ENCODE measurements around the gene SH3GL3.

Gene SH3GL3

GRCh38 chr15:83422541-83422940, 24.6 kb upstream of the SH3GL3 start:
- DNase-seq (ENCODE audit: low read depth), result no peak
- H3K4me3 ChIP-seq (ENCODE audit: control insufficient read depth, low read depth, low read length), result no peak overlapping the region
- no peak for TF ChIP-seq CTCF (IDR thresholded peaks at IDR 0.05; ENCODE audit: control insufficient read depth, insufficient read depth, low read depth, low read length, missing control alignments)

GRCh38 chr15:83424101-83424500, 23.0 kb upstream of the SH3GL3 start:
- no peak for DNase-seq (ENCODE audit: low read depth)
- TF ChIP-seq CTCF (IDR thresholded peaks at IDR 0.05; ENCODE audit: control insufficient read depth, insufficient read depth, low read depth, low read length, missing control alignments), result no peak

GRCh38 chr15:83430441-83430840, 16.7 kb upstream of the SH3GL3 start:
- H3K4me3 ChIP-seq (ENCODE audit: control insufficient read depth, low read depth, low read length), result no peak overlapping the region
- no peak for DNase-seq (ENCODE audit: low read depth)
- no peak for TF ChIP-seq CTCF (IDR thresholded peaks at IDR 0.05; ENCODE audit: control insufficient read depth, insufficient read depth, low read depth, low read length, missing control alignments)

More at GRCh38 chr15:83424101-83424500, 23.0 kb upstream of the SH3GL3 start:
- H3K4me3 ChIP-seq (ENCODE audit: control insufficient read depth, low read depth, low read length), result no peak overlapping the region

GRCh38 chr15:83431521-83431920, 15.6 kb upstream of the SH3GL3 start:
- H3K4me3 ChIP-seq (ENCODE audit: control insufficient read depth, low read depth, low read length), result no peak overlapping the region
- no peak for DNase-seq (ENCODE audit: low read depth)
- TF ChIP-seq CTCF (IDR thresholded peaks at IDR 0.05; ENCODE audit: control insufficient read depth, insufficient read depth, low read depth, low read length, missing control alignments), result no peak

GRCh38 chr15:83435202-83435601, 11.9 kb upstream of the SH3GL3 start:
- DNase-seq (ENCODE audit: low read depth), result no peak
- no peak overlapping the region for H3K4me3 ChIP-seq (ENCODE audit: control insufficient read depth, low read depth, low read length)
- no peak for TF ChIP-seq CTCF (IDR thresholded peaks at IDR 0.05; ENCODE audit: control insufficient read depth, insufficient read depth, low read depth, low read length, missing control alignments)

- DNase-seq (ENCODE audit: low read depth), result no peak
- H3K4me3 ChIP-seq (ENCODE audit: control insufficient read depth, low read depth, low read length), result no peak overlapping the region
- TF ChIP-seq CTCF (IDR thresholded peaks at IDR 0.05; ENCODE audit: control insufficient read depth, insufficient read depth, low read depth, low read length, missing control alignments), result no peak
Measured at GRCh38 chr15:83435782-83436181, 11.4 kb upstream of the SH3GL3 start.

Measured in AG09309 (cell line).